CD4-positive, alpha-beta memory T cell (primary cell): ENCODE data around the gene CASR. TPM values are rescaled to one million over a fixed set of nuclear protein-coding genes. Genes with fewer than 3 reads are reported as not detected.

Experiments
- CTCF ChIA-PET: fragments of 350-600 bp; sonication (Branson Sonifier 250); formaldehyde crosslinking; loops from one replicate; lab custom pipeline; 2021; ENCODE audit warnings: inconsistent platforms; ENCODE audit not compliant: partially characterized antibody; lab: Charles Lee
- POLR2A ChIA-PET: fragments of 350-600 bp; sonication (Branson Sonifier 250); formaldehyde crosslinking; loops from one replicate; lab custom pipeline; 2021; ENCODE audit not compliant: partially characterized antibody; lab: Charles Lee
- DNase-seq, 5 donors: peaks; one replicate each; pipeline versions ENCODE4 v3.0.0 to v3.0.0-alpha.2; 2020 to 2022; ENCODE audit warnings: mixed read lengths in 1 of 5
- H3K27ac ChIP-seq: one replicate; pipeline ENCODE4 v1.7.0; 2013; ENCODE audit warnings: low read depth, low read length
- H3K27me3 ChIP-seq: 2 replicates; pipeline ENCODE4 v1.7.0; 2013; ENCODE audit warnings: mild to moderate bottlenecking, low read length, moderate library complexity; ENCODE audit not compliant: insufficient read depth
- H3K36me3 ChIP-seq: 2 replicates; pipeline ENCODE4 v1.7.0; 2013; ENCODE audit warnings: mild to moderate bottlenecking, low read length, moderate library complexity; ENCODE audit not compliant: insufficient read depth
- H3K4me1 ChIP-seq: 2 replicates; pipeline ENCODE4 v1.7.0; 2013; ENCODE audit warnings: mild to moderate bottlenecking, low read length, moderate library complexity; ENCODE audit not compliant: insufficient read depth
- H3K4me3 ChIP-seq, 2 donors: one replicate each; pipeline ENCODE4 v1.7.0; 2013; ENCODE audit warnings: low read length in 2 of 2, mild to moderate bottlenecking in 1 of 2
- H3K9me3 ChIP-seq, 2 donors: one replicate each; pipeline ENCODE4 v1.7.0; 2013; ENCODE audit warnings: low read length in 2 of 2, control low read depth in 1 of 2; ENCODE audit not compliant: control insufficient read depth in 1 of 2
- H3K27ac Mint-ChIP-seq, 7 donors: one replicate each; pipeline ENCODE4 v1.8.0; 2020 to 2021; ENCODE audit warnings: mixed read lengths in 7 of 7, mild to moderate bottlenecking in 6 of 7, inconsistent platforms in 3 of 7, moderate library complexity in 3 of 7
- H3K27me3 Mint-ChIP-seq, 2 donors: one replicate each; pipeline ENCODE4 v1.8.0; 2020 to 2021; ENCODE audit warnings: mixed read lengths in 2 of 2
- H3K36me3 Mint-ChIP-seq, 2 donors: one replicate each; pipeline ENCODE4 v1.8.0; 2020 to 2021; ENCODE audit warnings: mixed read lengths in 2 of 2, inconsistent platforms in 1 of 2, mild to moderate bottlenecking in 1 of 2
- H3K4me1 Mint-ChIP-seq, 4 donors: one replicate each; pipeline ENCODE4 v1.8.0; 2020 to 2021; ENCODE audit warnings: mixed read lengths in 4 of 4, mild to moderate bottlenecking in 1 of 4
- H3K4me3 Mint-ChIP-seq, 8 donors: one replicate each; pipeline ENCODE4 v1.8.0; 2020 to 2021; ENCODE audit warnings: mixed read lengths in 8 of 8, mild to moderate bottlenecking in 7 of 8, moderate library complexity in 6 of 8, inconsistent platforms in 3 of 8
- H3K9me3 Mint-ChIP-seq, 8 donors: one replicate each; pipeline ENCODE4 v1.8.0; 2020 to 2021; ENCODE audit warnings: mixed read lengths in 8 of 8, mild to moderate bottlenecking in 5 of 8, inconsistent platforms in 3 of 8, moderate library complexity in 1 of 8
- intact Hi-C: fragments of 100-400 bp; cut with micrococcal nuclease; formaldehyde crosslinking; loops from one replicate; pipeline ENCODE4 v1.15.1; 2023
- polyA plus RNA-seq, 2 donors: library from polyadenylated mRNA; unstranded; fragments of 300-500 nt; fragmentation: Illumina TruSeq; gene quantifications; one replicate each; pipeline ENCODE4 v1.2.3, GENCODE V29; 2021
- total RNA-seq, 2 experiments: library from RNA; stranded (reverse); gene quantifications; one replicate each; pipeline ENCODE4 v1.2.3, GENCODE V29; 2021

CASR gene
- total and polyA plus RNA-seq, 4 experiments from 2014 or later = 0.03 to 0.47 TPM; not detected in 2

DNA sequence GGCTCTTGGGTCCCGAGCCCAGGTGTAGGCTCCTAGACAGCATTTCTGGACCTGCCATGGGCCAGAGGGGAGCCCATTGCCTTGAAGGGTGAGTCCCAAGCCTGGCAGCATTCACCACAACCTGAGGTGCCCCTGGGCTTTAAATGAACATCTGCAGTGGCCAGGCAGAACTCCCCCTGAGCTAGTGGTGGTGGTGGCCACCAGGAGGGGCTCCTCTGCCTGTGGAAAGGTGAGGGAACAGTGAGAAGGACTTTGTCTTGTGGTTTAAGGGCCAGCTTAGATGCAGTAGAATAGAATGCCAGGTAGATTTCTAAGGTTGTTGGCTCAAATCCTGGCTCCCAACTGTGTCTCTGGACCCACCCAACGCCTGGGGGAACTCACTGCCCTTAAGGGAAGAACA, 55.6 kb downstream of the CASR start:
- no peak overlapping the region for H3K27ac Mint-ChIP-seq
- no peak for DNase-seq

DNA sequence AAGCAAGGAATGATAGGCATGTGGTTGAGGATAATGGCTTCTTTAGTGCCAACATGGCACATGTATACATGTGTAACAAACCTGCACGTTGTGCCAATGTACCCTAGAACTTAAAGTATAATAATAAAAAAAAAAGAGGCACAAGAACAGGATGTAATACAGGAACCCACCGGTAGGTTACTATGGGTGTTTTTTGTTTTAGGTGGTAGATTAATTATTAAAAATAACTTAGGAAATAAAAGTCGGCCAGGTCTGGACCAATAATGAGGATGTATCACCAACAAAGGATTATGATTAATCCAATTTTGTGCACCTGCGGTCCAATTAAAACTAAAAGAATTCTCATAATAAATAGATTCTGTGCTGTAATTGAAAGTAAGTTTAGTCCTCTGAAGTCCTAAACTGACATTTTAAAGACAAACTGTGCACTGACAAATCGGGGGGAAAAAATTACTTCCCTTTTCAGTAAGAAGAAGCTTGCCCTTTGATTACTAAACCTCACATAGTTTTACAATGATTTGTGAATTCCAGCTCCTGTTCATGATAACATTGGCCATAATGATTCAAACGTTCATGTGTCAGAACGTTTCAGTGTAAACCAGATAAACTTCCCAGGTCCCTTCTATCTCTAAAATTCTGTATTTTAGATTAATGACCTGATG, 62.2 kb downstream of the CASR start:
- Histone ChIP-seq H3K27ac (no peak overlapping the region), H3K36me3 (no peaks in the 10 kb centered on the region), H3K27me3 (no peaks in the 10 kb centered on the region), H3K4me3 (peak overlapping the region in 1 of 2 donors; percentile 38), H3K4me1 (peaks cover 6% of the 10 kb centered on the region), H3K9me3 (no peaks in the 10 kb centered on the region)
- CTCF ChIA-PET = interaction anchor here (1.0 kb wide), 1 partner anchor 10 kb away, joined by 4 read pairs; no protein-coding TSS in a partner anchor
- peak overlapping the region in 2 of 7 donors; percentile 65 to 77 for H3K27ac Mint-ChIP-seq
- H3K9me3 Mint-ChIP-seq = no peaks in the 10 kb centered on the region
- no peaks in the 10 kb centered on the region for H3K36me3 Mint-ChIP-seq
- peak overlapping the region; percentile 17 to 84 (median 74) for H3K4me3 Mint-ChIP-seq
- peaks cover 2 to 3% of the 10 kb centered on the region in 2 donors for H3K27me3 Mint-ChIP-seq
- no peak for DNase-seq
- H3K4me1 Mint-ChIP-seq = peaks cover 3 to 17% (median 7%) of the 10 kb centered on the region in 4 donors
- POLR2A ChIA-PET = no interaction called here
- intact Hi-C loops = no loop called here

More for the DNA sequence above, 55.6 kb downstream of the CASR start:
- Histone ChIP-seq H3K4me3 (no peak overlapping the region), H3K27ac (no peak overlapping the region), H3K36me3 (no peaks in the 10 kb centered on the region), H3K4me1 (no peaks in the 10 kb centered on the region), H3K9me3 (no peaks in the 10 kb centered on the region), H3K27me3 (no peaks in the 10 kb centered on the region)
- CTCF ChIA-PET = no interaction called here
- H3K36me3 Mint-ChIP-seq = no peaks in the 10 kb centered on the region
- H3K4me1 Mint-ChIP-seq = peaks cover 0 to 9% (median under 1%) of the 10 kb centered on the region in 4 donors
- no peaks in the 10 kb centered on the region for H3K9me3 Mint-ChIP-seq
- H3K4me3 Mint-ChIP-seq = no peak overlapping the region
- intact Hi-C loops = no loop called here
- H3K27me3 Mint-ChIP-seq = peaks cover 8 to 12% of the 10 kb centered on the region in 2 donors
- POLR2A ChIA-PET = no interaction called here

GRCh38 chr3:122246199-122246598, 62.7 kb downstream of the CASR start:
- no peak overlapping the region for H3K27ac ChIP-seq
- no peak for DNase-seq
- Mint-ChIP-seq H3K27me3 (peaks cover 0 to 2% of the 10 kb centered on the region in 2 donors), H3K4me3 (peak overlapping the region; percentile 17 to 84 (median 74)), H3K4me1 (peaks cover 3 to 17% (median 7%) of the 10 kb centered on the region in 4 donors), H3K9me3 (no peaks in the 10 kb centered on the region), H3K27ac (peak overlapping the region in 5 of 7 donors; percentile 2 to 77 (median 54)), H3K36me3 (no peaks in the 10 kb centered on the region)
- peak overlapping the region in 1 of 2 donors; percentile 38 for H3K4me3 ChIP-seq
- no peaks in the 10 kb centered on the region for H3K9me3 ChIP-seq
- H3K27me3 ChIP-seq = no peaks in the 10 kb centered on the region
- ChIA-PET CTCF (interaction anchor here (1.0 kb wide), 1 partner anchor 10 kb away, joined by 4 read pairs; no protein-coding TSS in a partner anchor), POLR2A (no interaction called here)
- intact Hi-C loops = no loop called here
- H3K36me3 ChIP-seq = no peaks in the 10 kb centered on the region
- H3K4me1 ChIP-seq = peaks cover 6% of the 10 kb centered on the region

DNA sequence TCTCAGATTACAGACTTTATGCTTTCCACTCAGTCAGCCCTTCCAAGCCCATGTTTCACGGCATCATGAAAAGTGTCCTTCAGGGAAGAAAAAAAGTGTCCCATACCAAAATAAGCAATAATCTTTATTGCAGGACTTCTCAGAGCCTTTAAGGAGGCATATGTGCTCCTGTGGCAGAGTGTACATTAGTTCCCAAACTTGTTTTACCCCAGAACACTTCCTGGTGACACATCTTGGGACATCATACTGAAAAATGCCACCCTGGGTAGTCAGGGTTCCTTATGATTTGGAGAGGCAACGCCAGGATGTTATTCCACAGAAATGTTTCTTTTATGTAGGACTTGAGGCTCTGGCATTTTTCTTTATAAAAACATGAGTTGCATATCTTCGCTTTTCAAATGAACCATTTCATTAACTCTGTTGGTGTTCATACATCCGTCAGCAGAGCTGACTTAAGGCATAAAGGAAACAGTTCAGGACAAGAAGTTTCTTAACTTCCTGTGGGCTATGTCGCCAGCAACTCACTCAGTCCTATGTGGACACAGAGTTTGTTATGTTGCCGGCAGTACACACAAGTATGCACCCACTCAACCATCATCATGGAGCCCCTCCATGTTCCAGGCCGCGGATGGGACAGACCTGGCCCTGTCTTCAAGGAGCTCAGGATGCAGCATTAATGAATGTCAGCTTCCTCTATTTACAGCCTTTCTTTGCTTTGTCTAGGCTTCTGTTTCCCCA, 63.8 kb downstream of the CASR start:
- peak overlapping the region in 1 of 7 donors; percentile 77 for H3K27ac Mint-ChIP-seq
- H3K4me1 ChIP-seq = peaks cover 6% of the 10 kb centered on the region
- intact Hi-C loops = no loop called here
- no peaks in the 10 kb centered on the region for H3K27me3 ChIP-seq
- no peaks in the 10 kb centered on the region for H3K36me3 Mint-ChIP-seq
- no peak overlapping the region for H3K4me3 ChIP-seq
- no peak for DNase-seq
- ChIA-PET CTCF (no interaction called here), POLR2A (no interaction called here)
- H3K27ac ChIP-seq = no peak overlapping the region
- no peaks in the 10 kb centered on the region for H3K9me3 Mint-ChIP-seq
- H3K4me1 Mint-ChIP-seq = peaks cover 3 to 17% (median 7%) of the 10 kb centered on the region in 4 donors
- H3K27me3 Mint-ChIP-seq = no peaks in the 10 kb centered on the region
- H3K36me3 ChIP-seq = no peaks in the 10 kb centered on the region
- peak overlapping the region in 1 of 8 donors; percentile 39 for H3K4me3 Mint-ChIP-seq
- H3K9me3 ChIP-seq = no peaks in the 10 kb centered on the region

DNA sequence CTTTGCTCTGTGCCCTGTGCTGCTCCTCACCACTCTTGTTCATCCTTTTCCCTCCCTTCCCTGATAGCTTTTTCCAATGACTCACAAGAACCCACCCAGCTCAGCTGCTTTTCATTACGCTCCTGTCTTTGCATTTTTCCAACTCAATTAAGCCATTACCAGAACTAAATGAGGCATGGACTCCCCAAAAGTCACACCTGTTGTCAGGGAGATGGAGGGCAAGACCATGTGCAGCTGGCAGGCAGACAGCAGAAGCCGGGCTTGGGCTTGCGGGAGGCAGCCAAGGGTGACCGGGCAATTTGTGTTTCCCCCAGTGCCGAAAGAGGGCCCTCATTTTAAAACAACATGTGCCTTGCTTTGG, 64.3 kb downstream of the CASR start:
- H3K27ac ChIP-seq = no peak overlapping the region
- intact Hi-C loops = no loop called here
- no peak overlapping the region for H3K4me3 ChIP-seq
- no peak for DNase-seq
- no peaks in the 10 kb centered on the region for H3K27me3 Mint-ChIP-seq
- no peak overlapping the region for H3K4me3 Mint-ChIP-seq
- H3K9me3 ChIP-seq = no peaks in the 10 kb centered on the region
- CTCF ChIA-PET = no interaction called here
- H3K27me3 ChIP-seq = no peaks in the 10 kb centered on the region
- H3K9me3 Mint-ChIP-seq = no peaks in the 10 kb centered on the region
- POLR2A ChIA-PET = no interaction called here
- H3K36me3 Mint-ChIP-seq = no peaks in the 10 kb centered on the region
- H3K4me1 ChIP-seq = peaks cover 6% of the 10 kb centered on the region
- H3K4me1 Mint-ChIP-seq = peaks cover 3 to 17% (median 7%) of the 10 kb centered on the region in 4 donors
- H3K27ac Mint-ChIP-seq = no peak overlapping the region
- no peaks in the 10 kb centered on the region for H3K36me3 ChIP-seq

DNA sequence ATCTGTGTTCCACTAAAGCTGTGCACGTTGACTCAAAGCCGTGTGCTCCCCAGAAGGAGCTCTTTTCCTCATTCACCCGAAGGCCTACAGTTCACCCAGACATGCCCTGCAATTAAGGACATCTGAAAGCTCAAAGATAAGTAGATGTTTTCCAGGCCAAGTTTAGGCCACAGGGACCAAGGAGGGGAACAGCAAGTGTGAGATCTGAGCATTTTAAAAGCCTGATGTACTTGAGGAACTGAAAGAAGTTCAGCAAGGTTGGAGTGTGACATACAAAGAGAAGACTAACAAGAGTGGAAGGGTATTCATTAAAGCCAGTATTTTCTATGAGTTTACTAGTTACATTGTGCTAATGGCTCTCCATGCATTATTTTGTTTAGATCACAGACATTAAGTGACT, 68.0 kb downstream of the CASR start:
- ChIA-PET POLR2A (no interaction called here), CTCF (interaction anchor here (1.9 kb wide), 1 partner anchor 8 kb away, joined by 5 read pairs; no protein-coding TSS in a partner anchor)
- Histone ChIP-seq H3K4me1 (peaks cover 5% of the 10 kb centered on the region), H3K9me3 (no peaks in the 10 kb centered on the region), H3K27ac (no peak overlapping the region), H3K4me3 (no peak overlapping the region), H3K27me3 (no peaks in the 10 kb centered on the region), H3K36me3 (no peaks in the 10 kb centered on the region)
- H3K36me3 Mint-ChIP-seq = no peaks in the 10 kb centered on the region
- intact Hi-C loops = no loop called here
- no peaks in the 10 kb centered on the region for H3K27me3 Mint-ChIP-seq
- no peak for DNase-seq
- H3K4me3 Mint-ChIP-seq = no peak overlapping the region
- peaks cover 1 to 15% (median 5%) of the 10 kb centered on the region in 4 donors for H3K4me1 Mint-ChIP-seq
- H3K9me3 Mint-ChIP-seq = no peaks in the 10 kb centered on the region
- H3K27ac Mint-ChIP-seq = peak overlapping the region in 1 of 7 donors; percentile 52

DNA sequence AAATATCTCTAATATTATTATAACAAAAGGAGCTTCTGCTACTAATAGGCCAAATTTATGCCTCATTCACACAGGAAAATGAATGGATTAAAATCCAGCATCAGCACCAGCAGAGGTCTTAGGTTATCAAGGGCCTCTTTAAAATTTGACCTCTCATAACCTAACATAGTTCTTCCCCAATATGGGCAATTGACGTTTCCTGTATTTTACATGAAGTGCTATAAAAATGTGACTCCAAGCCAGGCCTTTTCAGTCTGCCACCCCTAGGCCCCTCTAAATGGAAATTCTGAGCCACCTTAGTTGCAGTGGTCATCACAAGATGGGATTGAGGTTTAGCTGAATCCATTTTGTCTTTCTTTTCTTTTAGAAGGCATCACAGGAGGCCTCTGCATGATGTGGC, 70.1 kb downstream of the CASR start:
- ChIA-PET POLR2A (interaction anchor here (1.4 kb wide), 1 partner anchor 20 kb away, joined by 3 read pairs; no protein-coding TSS in a partner anchor), CTCF (no interaction called here)
- Mint-ChIP-seq H3K27ac (no peak overlapping the region), H3K4me1 (peaks cover 0 to 8% (median 4%) of the 10 kb centered on the region in 4 donors), H3K9me3 (no peaks in the 10 kb centered on the region), H3K4me3 (no peak overlapping the region), H3K27me3 (no peaks in the 10 kb centered on the region), H3K36me3 (no peaks in the 10 kb centered on the region)
- H3K9me3 ChIP-seq = no peaks in the 10 kb centered on the region
- no peak overlapping the region for H3K27ac ChIP-seq
- H3K36me3 ChIP-seq = no peaks in the 10 kb centered on the region
- no peaks in the 10 kb centered on the region for H3K27me3 ChIP-seq
- H3K4me1 ChIP-seq = peaks cover 5% of the 10 kb centered on the region
- intact Hi-C loops = no loop called here
- H3K4me3 ChIP-seq = no peak overlapping the region
- DNase-seq = no peak
